Stimulated activated CD4-positive, alpha-beta T cell treated with anti-CD3 and anti-CD28 coated beads, Interleukin-2, amount 100 ng/mL, for 48 hours (primary cell): Measurements from ENCODE around the gene ASMTL.
"Not testable (repeated sequence)": the region's sequence is repeated elsewhere in the genome, so short reads cannot be mapped to it uniquely, and the experiment has no call there.

Experiments used
- DNase-seq, 2 donors: peaks; one replicate each; pipeline ENCODE4 v3.0.0-alpha.2; 2020

ASMTL gene

GRCh38 chrX:1481636-1482529, 29.2 kb upstream of the ASMTL start:
- DNase-seq, result peak; percentile 62 to 63

- DNase-seq, result no peak
Measured at GRCh38 chrX:1480082-1480785, 27.5 kb upstream of the ASMTL start.

GRCh38 chrX:1477801-1478458, 25.2 kb upstream of the ASMTL start:
- no peak for DNase-seq

GRCh38 chrX:1477229-1477628, 24.5 kb upstream of the ASMTL start:
- no peak for DNase-seq

- DNase-seq, result no peak
Measured at GRCh38 chrX:1476682-1477081, 24.0 kb upstream of the ASMTL start.

- DNase-seq, result no peak
Measured at GRCh38 chrX:1475881-1476280, 23.2 kb upstream of the ASMTL start.

- no peak for DNase-seq
Measured at GRCh38 chrX:1475481-1475880, 22.8 kb upstream of the ASMTL start.

GRCh38 chrX:1474593-1474992, 21.9 kb upstream of the ASMTL start:
- DNase-seq, result not testable (repeated sequence)

- DNase-seq, result no peak
Measured at GRCh38 chrX:1472975-1473374, 20.3 kb upstream of the ASMTL start.

- DNase-seq, result peak; percentile 60 to 70
Measured at GRCh38 chrX:1468250-1468772, 15.6 kb upstream of the ASMTL start.

- no peak for DNase-seq
Measured at GRCh38 chrX:1466971-1467561, 14.4 kb upstream of the ASMTL start.

- DNase-seq, result no peak
Measured at GRCh38 chrX:1466232-1466661, 13.5 kb upstream of the ASMTL start.

- DNase-seq, result no peak
Measured at GRCh38 chrX:1465286-1466231, 12.8 kb upstream of the ASMTL start.

GRCh38 chrX:1464971-1465285, 12.2 kb upstream of the ASMTL start:
- no peak for DNase-seq

GRCh38 chrX:1464041-1464970, 11.6 kb upstream of the ASMTL start:
- no peak for DNase-seq

- DNase-seq, result no peak
Measured at GRCh38 chrX:1463581-1463980, 10.9 kb upstream of the ASMTL start.

- peak; percentile 41 to 53 for DNase-seq
Measured at GRCh38 chrX:1462596-1463251, 10.0 kb upstream of the ASMTL start.

- DNase-seq, result no peak
Measured at GRCh38 chrX:1462110-1462509, 9.4 kb upstream of the ASMTL start.

GRCh38 chrX:1455948-1456280, 3.2 kb upstream of the ASMTL start:
- DNase-seq, result no peak
